ENCODE results near the gene DSCAM. TPM values are rescaled to one million over a fixed set of nuclear protein-coding genes. Genes with fewer than 3 reads are reported as not detected.

DSCAM gene
- total RNA-seq, 1 experiment from 2014 or later: not detected

- no peak for DNase-seq (ENCODE audit: low read depth)
These were observed 707.3 kb downstream of the DSCAM start for GRCh38 chr21:40139636-40140035.

GRCh38 chr21:40136571-40136970 is 710.4 kb downstream of the DSCAM start:
- DNase-seq (ENCODE audit: low read depth): no peak

- no peak for DNase-seq (ENCODE audit: low read depth)
These were observed 712.0 kb downstream of the DSCAM start for GRCh38 chr21:40134731-40135492.

- no peak for DNase-seq (ENCODE audit: low read depth)
These were observed 716.5 kb downstream of the DSCAM start for GRCh38 chr21:40130476-40130875.

GRCh38 chr21:40129809-40130208 is 717.1 kb downstream of the DSCAM start:
- no peak for DNase-seq (ENCODE audit: low read depth)

- no peak for DNase-seq (ENCODE audit: low read depth)
These were observed 718.1 kb downstream of the DSCAM start for GRCh38 chr21:40128891-40129290.

DNA sequence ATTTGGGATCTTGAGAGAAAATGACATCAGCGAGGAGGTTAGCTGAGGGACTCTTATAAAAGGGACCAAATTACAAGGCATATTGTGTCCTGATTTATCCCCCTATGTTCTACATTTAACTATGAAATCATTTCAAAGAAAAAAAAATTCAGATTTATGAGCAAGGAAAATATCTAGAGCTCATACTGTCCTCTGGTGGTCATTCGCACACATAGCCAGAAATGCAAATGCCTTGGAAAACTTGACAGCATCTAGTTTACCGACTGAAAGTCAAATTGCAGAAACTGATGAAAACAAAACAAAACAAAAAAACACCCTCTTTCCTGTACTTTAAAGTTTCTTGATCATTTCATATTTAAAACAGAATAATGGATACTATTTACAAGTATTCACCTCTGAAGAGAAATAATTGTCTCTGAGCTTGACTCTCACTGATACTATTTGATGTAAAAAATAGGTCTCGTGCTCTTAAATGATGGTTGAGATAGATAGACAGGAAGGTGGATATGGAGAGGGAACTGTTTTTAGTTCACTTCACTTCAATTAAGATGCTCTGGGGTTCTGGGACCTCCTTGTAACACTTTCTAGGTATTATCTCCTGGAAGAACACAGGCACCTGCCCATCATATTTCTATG is 725.9 kb downstream of the DSCAM start:
- DNase-seq (ENCODE audit: low read depth): no peak

DNA sequence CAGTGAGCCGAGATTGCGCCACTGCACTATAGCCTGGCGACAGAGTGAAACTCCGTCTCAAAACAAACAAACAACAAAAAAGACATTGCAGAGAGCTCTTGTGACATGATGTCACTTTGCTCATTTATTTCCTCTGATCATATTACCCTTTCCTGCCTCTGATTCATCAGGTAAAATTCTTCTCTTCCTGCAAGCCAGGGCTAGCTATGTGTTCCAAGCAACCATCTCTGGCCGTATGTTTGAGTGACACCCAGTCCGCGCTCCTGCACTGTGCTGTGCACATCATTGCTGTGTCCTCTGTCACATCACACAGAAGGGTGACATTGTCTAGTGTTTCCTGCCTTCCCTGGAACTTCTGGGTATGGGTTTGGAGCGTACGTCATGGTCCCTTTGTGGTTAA is 728.4 kb downstream of the DSCAM start:
- DNase-seq (ENCODE audit: low read depth): no peak

DNA sequence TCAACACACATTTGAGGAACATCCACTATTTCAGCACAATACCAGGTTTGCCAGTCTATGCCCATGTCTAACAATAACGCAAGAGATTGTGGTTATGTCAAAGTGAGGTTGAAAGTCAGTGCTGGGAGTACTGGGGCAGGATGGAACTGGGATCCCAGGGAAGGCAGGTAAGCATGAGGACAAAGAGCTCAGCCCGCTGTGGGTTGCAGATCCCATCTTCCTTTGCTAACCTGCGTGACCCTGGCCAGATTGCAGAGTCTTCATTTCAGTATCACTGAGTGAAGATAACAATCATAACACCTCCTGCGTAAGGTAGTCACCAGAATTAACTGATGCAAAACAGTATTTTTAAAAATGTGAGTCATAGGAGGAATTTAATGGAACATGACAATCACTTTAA is 729.7 kb downstream of the DSCAM start:
- DNase-seq (ENCODE audit: low read depth): no peak

DNA sequence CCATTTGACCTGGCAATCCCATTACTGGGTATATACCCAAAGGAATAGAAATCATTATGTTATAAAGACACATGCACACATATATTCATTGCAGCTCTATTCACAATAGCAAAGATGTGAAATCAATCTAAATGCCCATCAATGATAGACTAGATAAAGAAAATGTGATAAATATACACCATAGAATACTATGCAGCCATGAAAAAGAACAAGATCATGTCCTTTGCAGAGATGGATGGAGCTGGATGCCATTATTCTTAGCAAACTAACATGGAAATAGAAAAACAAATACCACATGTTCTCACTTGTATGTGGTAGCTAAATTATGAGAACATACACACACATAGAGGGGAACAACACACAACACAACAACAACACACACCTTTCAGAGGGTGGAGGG is 731.2 kb downstream of the DSCAM start:
- no peak for DNase-seq (ENCODE audit: low read depth)

GRCh38 chr21:40102682-40103081 is 744.3 kb downstream of the DSCAM start:
- DNase-seq (ENCODE audit: low read depth): no peak

GRCh38 chr21:40099809-40100208 is 747.1 kb downstream of the DSCAM start:
- no peak for DNase-seq (ENCODE audit: low read depth)

DNA sequence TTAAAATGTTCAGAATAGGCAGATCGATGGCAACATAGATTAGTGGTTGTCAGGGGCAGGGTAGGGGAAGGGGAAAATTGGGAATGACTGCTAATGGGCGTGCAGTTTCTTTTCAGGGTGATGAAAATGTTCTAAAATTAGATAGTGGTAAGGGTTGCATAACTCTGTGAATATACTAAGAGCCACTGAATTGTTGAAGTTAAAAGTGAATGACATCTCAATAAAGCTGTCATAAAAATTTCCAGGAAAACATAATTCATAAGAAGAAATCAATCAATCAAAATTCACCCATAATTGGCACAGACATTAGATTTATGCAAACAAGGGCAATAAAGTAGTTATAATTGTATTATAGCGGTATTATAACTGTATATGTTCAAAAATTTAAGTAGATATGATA is 751.5 kb downstream of the DSCAM start:
- DNase-seq (ENCODE audit: low read depth): no peak

DNA sequence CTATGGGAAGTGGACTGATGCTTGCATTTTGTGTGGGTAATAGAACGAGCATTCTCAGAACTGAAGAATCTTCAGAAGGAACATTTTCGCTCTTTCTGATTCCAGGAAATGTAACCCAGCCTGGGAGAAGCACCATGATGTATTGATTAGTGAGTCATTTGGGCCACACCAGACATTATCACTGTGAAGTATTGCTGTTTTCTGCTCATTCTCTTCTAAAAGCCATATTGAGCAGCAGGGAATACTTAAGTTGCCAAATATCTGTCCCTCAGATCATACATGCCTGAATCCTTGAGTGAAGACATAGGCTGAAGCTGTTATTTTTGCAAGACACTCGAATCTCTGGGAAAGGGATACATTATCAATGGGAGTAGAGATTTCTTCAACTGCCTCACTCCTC is 766.6 kb downstream of the DSCAM start:
- DNase-seq (ENCODE audit: low read depth): no peak

- no peak for DNase-seq (ENCODE audit: low read depth)
These were observed 772.2 kb downstream of the DSCAM start for GRCh38 chr21:40074710-40075109.

GRCh38 chr21:40074198-40074597 is 772.8 kb downstream of the DSCAM start:
- DNase-seq (ENCODE audit: low read depth): no peak

DNA sequence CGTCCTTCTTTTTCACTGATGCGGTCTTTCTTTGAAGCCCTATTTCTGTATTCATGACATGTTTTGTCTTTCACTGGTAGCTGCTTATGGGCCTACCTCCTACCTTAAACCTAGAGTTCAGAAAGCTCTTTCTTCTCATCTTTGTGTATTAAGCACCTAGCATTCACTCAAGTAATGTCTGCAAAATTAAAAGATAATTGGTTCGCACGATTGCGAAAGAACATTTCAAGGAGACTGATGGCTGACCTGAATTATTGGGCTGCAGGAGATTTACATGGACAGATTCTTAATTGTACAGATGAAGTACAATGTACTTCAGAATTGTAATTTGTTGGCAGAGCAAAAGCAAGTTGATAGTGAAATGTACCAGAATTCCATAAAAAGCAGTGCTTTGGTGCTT is 773.3 kb downstream of the DSCAM start:
- no peak for DNase-seq (ENCODE audit: low read depth)

DNA sequence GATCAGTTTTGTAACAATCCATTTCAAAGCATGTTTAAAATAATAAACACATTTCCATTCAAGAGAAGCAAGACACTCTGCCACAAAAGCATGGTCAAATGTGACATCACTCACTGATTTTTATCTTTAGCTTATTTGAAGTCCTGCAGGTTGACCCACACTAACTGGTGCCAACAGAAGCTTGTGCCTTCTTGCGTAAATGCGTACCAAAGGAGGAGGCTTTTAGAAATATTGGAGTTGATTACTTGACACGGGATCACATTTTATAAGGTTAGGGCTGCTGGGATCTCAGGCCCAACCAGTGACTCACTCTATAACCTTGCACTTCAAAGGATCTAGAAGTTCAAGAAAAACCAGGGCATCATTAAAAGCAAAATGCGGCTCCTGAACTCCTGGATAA is 776.1 kb downstream of the DSCAM start:
- no peak for DNase-seq (ENCODE audit: low read depth)

- DNase-seq (ENCODE audit: low read depth): no peak
These were observed 779.2 kb downstream of the DSCAM start for GRCh38 chr21:40067751-40068150.

GRCh38 chr21:40066221-40066620 is 780.7 kb downstream of the DSCAM start:
- DNase-seq (ENCODE audit: low read depth): no peak

DNA sequence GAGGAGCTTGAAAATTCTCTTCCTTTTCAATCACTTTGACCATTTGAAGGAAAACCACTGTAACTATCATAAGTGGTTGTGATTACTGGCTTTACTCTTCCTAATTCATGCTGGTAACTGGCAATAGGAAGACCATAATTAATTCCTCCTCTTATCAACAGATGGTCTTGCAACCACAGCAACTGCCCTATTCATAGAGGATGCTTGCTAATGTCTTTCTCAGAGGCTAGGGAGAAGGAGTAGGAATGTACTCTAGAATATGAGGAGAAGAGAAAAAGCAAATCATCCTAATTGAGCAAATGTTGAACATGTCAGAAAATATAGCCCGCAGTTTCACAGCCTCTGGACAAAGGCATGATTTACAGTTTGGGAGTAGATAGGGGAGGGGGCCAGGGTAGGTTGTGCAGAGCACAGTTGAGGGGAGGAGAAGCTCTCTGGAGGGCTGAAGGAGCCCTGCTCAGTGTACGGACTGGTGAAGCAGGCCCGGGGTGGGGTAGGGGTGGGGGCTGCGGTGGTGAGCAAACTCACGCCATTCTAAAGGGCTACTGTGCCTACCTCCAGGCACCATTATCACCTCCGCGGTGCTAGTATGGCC is 786.8 kb downstream of the DSCAM start:
- no peak for DNase-seq (ENCODE audit: low read depth)

- DNase-seq (ENCODE audit: low read depth): no peak
These were observed 789.6 kb downstream of the DSCAM start for GRCh38 chr21:40057331-40057730.

GRCh38 chr21:40056031-40056430 is 790.9 kb downstream of the DSCAM start:
- DNase-seq (ENCODE audit: low read depth): no peak

All from LHCN-M2 (cell line).